GM18858 (cell line): ENCODE data around the gene RCBTB2.

Source experiments
- ATAC-seq: cut with Tn5 transposase; IDR thresholded peaks from one replicate; pipeline ENCODE4 v1.9.1; 2021; ENCODE audit not compliant: unreplicated experiment

Gene RCBTB2

DNA sequence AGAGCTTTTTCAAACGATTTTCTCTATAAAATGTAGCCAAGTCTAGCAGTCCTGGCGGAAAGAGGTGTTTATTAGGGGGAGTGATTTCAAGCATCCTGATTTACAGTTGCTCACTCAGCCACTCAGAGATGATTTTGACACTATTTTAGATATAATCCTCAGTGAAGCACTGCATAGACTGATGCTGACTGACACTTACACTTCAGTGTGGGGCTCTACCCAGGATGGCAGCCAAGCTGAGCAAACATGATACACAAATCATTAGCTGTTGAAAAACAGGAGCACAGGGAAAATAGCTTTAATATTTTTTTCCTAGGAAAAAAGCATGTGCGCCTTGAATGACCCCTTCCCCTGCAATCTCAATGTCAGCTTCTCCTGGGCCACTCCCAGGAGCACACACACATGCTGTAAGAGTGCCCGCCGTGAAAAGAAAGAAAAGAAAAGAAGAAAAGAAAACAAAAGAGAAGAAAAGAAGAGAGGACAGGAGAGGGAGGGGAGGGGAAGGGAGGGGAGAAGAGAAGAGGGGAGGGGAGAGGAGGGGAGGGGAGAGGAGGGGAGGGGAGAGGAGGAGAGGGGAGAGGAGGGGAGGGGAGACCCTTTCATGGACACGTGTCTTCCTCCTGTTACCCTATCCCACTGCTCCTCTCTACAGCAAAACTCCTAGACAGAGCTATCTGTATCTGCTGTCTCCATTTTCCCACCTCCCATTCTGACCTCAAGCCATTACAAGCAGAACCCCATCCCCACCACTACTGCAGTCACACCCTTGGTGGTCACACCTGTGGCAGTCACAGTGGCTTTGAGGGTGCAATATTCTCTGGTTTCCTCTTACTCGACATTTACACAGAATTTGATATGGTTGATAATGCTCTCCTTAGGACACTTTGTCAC, 36.4 kb downstream of the RCBTB2 start:
- ATAC-seq = no peak

- ATAC-seq = no peak
Measured at GRCh38 chr13:48494874-48495273, 38.0 kb downstream of the RCBTB2 start.

DNA sequence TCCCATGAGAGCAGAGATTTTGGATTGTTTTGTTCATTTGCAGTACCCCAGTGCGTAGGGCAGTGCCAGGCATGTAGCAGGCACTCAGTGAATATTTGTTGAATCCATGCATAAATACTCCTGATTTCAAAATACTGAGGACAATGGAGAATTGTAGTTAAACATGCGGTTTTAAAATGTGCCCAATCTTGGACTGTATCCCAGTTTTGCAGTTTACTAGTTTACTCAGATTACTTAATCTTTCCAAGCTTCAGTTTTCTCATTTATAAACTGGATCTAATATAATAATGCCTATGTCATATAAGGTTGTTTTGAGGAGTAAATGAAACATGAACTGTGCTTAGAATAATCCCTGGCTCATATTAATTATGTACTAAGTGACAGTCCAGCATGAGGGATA, 39.0 kb downstream of the RCBTB2 start:
- ATAC-seq = no peak

DNA sequence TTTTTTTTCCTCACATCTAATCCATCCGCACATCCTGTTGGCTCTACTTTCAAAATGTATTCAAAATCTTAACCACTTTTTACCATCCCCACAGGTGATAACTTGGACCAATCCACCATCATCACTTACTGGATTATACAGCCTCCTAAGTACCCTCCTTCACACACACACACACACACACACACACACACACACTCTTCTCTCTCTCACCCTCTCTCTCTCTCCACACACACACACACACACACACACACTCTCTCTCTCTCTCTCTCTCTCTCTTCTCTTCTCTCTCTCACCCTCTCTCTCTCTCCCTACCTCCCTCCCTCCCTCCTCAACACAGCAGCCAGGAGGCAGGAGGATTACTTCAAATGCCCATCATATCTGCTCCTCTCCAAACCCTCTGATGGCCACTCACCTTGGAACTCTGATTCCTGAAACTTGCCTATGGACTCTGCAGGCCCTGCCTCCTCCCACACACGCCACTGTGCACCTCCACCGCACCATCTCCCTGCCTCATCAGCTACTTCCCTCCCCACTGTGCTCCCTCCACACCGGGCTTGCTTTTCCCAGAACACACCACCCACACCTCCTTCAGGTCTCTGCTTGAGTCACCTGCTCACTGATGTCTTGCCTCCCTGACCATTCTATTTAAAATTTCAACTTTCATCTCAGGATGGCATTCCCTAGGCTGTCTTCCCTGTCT, 39.7 kb downstream of the RCBTB2 start:
- no peak for ATAC-seq

- ATAC-seq = peak; percentile 58
Measured at GRCh38 chr13:48492470-48493065, 40.3 kb downstream of the RCBTB2 start.

DNA sequence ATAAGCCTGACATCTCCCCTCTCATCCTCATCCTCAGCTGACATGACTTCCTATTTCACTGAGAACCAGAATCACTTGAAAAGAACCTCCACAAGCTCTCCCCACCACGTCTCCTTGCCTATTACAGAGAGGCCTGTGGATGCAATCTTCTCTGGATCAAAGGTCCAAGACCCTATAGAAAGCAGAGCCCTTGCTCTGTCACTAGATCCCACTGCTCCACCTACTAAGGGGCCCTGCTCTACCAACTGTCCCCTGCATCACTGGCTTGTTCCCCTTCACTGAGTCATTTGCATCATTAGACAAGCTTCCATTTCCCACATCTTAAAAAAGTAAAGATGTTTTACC, 40.8 kb downstream of the RCBTB2 start:
- peak; percentile 36 for ATAC-seq

GRCh38 chr13:48491423-48492095, 41.3 kb downstream of the RCBTB2 start:
- no peak for ATAC-seq

DNA sequence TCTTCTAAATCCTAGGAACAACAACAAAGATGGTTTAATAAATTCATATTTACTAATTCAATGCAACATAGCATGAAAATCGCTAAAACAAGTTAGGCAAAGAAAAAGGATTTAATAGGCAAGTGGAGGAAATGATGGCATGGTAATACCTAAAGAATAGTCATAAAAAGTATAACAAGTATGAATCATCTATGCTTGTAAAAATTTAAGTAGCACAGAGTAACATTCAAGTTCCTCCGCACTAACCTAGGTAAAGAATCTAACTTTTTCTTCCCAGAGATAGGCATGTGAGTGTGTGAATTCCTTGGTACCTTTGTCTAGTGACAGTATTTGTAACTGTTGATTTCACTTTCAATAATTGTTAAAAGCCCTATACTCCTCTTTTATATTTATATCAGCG, 42.6 kb downstream of the RCBTB2 start:
- no peak for ATAC-seq

- ATAC-seq = no peak
Measured at GRCh38 chr13:48489666-48490065, 43.2 kb downstream of the RCBTB2 start.

DNA sequence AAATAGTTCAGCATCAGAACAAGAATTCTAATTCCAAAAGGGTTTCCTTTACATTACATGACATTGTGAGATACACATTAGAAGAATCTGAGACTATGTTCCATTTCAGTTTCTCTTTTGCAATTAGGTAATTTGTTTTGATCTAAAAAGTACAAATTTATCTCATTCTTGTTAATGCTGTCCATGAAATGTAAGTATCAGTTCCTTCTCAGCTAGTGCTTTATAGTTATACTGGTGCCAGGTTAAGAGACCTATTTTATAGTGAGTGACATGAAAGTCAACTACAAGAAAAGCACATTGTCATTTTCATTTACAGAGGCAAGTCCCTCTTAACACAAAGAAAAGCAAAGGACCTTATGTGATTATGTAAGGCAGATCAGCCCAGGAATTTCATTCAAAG, 43.9 kb downstream of the RCBTB2 start:
- ATAC-seq = no peak

DNA sequence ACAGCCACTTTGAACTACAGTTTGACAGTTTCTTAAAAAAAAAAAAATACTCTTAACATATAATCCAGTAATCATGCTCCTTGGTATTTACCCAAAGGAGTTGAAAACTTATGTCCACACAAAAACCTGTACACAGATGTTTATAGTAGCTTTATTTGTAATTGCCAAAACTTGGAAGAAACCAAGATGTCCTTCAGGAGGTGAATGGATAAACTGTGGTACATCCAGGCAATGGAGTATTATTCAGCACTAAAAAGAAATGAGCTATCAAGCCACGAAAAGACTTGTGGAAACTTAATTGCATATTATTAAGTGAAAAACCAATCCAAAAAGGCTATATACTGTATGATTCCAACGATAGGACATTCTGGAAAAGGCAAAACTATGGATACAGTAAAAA, 44.9 kb downstream of the RCBTB2 start:
- ATAC-seq = no peak

DNA sequence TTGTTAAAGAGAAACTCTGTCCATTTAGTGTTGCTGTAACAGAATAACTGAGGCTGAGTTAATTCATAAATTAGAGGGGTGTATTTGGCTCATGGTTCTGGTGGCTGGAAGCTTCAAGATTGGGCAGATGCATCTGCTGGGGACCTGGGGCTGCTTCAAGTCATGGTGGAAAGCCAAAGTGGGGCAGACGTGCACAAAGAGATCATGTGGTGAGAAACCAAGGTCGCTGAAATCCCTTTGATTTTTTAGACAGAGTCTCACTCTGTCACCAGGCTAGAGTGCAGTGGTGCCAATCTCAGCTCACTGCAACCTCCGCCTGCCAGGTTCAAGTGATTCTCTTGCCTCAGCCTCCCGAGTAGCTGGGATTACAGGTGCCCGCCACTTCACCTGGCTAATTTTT, 46.0 kb downstream of the RCBTB2 start:
- no peak for ATAC-seq

DNA sequence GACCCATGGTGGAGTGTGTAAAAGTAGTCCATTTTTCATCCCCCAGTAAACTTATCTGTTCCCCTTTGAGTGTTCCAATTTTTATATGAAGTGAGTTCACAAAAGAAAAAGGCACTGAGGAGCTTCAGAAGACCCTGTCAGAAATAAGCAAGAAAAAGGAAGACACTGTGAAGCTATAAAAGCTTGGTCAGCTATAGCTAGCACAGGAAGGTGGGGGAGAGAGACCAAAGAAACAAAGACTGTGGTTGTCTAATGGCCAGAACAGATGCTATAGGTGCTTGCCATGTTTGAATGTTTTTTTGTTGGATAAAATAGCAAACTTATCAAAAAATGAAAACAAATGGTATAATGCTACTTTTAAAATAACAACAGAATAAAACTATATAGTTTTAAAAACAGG, 46.5 kb downstream of the RCBTB2 start:
- ATAC-seq = no peak

GRCh38 chr13:48485432-48485831, 47.4 kb downstream of the RCBTB2 start:
- no peak for ATAC-seq

DNA sequence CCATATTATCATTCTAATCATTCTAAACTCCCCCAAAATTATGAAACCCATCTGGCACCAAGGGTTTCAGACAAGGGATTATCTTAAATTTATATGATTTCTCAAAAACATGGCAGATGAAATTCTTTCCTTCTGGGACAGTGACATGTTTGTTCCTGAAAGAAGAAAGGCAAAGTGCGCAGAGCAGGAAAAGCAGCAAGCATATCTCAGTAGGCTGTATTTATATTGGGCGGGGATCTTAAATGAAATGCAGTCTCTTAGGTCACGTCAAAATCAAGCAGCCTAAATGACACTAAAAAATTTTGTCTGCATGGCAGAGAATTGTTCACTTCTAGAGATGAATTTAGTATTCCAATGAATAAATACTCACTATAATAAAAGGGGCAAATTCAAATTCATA, 49.3 kb downstream of the RCBTB2 start:
- no peak for ATAC-seq

DNA sequence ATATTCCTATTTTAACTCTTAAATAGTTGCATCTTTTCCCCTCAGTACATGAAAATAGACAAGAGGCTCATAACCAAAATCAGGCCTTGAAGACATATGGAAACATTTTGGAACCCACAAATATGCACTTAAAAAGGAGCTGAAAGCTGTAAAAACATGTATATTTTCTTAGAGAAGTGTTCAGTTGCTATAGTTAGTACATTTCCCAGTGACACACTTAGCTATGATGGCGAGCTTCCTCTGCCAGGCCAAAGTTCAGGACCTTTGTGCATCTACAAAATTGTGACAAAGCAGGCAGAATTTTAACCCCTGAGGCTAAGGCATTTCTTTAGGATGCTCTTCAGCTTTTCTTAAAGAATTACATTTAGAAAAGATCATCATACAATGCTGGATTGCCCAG, 54.5 kb downstream of the RCBTB2 start:
- ATAC-seq = no peak

- no peak for ATAC-seq
Measured at GRCh38 chr13:48477191-48477855, 55.6 kb downstream of the RCBTB2 start.

DNA sequence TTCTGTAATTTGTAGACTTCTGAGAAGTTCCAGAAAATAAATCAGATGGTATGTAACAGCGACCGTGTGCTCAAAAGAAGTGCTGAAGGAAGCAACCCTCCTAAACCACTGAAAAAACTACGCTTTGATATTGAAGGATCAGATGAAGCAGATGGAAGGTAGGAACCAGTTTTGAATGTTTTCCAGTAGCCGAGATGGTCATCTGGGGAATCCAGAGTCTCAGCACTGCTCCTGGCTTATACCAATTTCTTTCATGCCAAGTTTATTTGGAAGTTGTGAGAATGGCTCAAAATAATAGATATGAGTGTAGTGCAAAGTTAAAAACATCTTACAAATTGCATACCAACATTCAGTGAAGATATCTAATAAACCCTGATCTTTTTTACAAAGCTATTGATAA, 56.2 kb downstream of the RCBTB2 start:
- ATAC-seq = no peak

GRCh38 chr13:48476215-48476614, 56.7 kb downstream of the RCBTB2 start:
- no peak for ATAC-seq

- no peak for ATAC-seq
Measured at GRCh38 chr13:48475230-48475629, 57.6 kb downstream of the RCBTB2 start.
